Epidermal melanocyte (primary cell): Measurements from ENCODE around the gene FZD7.

Experiments
- DNase-seq: peaks from one replicate; pipeline ENCODE4 v3.0.0; 2011; ENCODE audit warnings: low spot score; ENCODE audit not compliant: insufficient read length

Gene FZD7

GRCh38 chr2:202065876-202066275, 32.2 kb downstream of the FZD7 start:
- no peak for DNase-seq

- DNase-seq, result no peak
These were observed 33.2 kb downstream of the FZD7 start for GRCh38 chr2:202066875-202067274.

DNA sequence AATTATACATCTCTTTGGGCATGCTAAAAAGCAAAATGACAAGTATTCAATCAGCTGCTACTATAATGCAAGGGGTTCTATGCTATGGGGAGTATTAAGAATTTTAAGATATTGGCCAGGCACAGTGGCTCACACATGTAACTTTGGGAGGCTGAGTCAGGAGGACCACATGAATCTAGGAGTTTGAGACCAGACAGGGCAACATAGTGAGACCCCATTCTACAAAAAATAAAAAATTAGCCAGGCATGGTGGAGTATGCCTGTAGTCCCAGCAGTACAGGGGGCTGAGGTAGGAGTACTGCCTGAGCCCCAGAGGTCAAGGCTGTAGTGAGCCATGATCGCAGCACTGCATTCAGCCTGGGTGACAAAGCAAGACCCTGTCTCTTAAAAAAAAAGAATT, 33.9 kb downstream of the FZD7 start:
- DNase-seq, result no peak

DNA sequence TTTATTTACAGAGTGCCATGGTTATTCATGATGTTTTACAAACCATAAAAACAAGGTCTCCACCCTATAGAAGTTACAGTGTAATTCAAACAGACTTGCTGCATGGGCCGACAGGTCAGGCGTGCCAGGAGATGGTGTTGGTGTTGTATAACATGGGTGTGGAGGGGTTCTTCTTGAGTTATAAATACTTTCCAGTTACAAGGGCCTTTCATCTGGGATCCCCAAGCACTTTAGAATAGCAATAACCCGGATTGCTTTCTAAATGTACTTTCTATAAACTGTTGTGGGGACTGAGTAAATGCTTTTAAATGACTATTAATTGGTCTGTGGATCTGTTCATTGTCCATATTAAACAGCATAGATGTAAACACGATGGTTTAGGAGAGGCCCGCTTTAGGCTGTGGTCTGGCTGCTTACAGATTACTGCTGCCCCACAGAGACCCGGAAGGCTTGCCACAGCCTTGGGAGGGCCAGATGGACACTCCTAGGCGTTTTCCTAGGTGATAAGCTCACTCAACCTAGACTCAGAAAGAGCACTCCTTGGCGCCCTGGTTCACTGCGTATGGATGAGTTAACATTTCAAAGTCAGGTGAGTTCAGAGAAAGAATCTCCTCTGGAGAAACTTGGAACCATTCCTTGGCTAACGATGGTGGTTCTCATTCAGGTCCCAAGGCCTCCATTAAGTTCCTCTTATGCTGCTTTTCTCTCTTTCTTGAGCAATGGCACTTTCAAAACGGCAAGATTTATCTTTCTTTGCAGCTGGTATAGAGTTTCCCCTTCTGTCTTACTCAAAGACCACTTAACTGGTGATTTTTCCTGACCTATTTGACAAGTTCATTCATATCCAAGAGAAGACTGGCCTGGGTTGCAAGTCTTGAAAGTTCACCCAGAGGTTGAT, 35.8 kb downstream of the FZD7 start:
- DNase-seq, result no peak

- DNase-seq, result no peak
These were observed 37.5 kb downstream of the FZD7 start for GRCh38 chr2:202071107-202071506.

DNA sequence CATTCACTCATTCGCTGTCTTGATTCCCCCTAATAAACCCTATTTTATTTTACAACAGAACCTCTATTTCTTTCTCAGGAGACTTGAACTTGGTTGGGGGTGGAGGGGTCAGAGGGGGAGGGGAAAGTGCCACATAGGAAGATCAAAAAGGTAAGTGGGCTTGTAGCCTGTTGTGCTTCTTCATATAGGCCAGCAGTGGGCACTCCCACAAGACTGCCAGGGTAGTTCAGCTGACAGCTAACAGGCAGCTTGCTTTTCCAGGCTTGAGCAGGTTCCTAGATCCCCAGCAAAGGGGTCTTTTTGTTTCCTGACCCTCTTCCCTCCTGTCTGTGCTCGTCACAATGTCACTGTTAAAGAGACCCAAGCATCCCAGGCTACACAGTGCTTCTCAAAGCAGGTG, 38.6 kb downstream of the FZD7 start:
- no peak for DNase-seq

GRCh38 chr2:202072737-202073401, 39.2 kb downstream of the FZD7 start, which contains the start of gene KIAA2012:
TSS of gene KIAA2012 (plus strand) at chr2:202073255. CDS start at chr2:202073628, 373 bp downstream.
- no peak for DNase-seq

DNA sequence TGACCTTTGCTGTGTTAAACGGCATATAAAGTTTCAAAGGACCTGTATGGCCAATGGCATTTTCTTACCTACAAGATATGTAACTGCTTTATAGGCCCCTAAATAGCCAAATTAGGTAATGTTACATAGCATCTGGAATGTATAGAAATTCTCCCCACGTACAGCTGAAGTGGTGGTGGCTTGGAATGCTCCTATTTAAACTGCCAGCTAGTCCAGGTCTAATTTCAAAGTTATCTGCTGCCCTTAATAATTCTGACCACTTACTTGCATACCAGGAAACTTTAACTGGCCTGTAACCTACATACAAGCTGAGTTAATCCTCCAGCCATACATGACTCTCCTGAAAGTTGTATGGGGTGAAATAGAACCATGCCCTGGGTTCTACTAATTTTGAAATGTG, 40.7 kb downstream of the FZD7 start:
- no peak for DNase-seq

DNA sequence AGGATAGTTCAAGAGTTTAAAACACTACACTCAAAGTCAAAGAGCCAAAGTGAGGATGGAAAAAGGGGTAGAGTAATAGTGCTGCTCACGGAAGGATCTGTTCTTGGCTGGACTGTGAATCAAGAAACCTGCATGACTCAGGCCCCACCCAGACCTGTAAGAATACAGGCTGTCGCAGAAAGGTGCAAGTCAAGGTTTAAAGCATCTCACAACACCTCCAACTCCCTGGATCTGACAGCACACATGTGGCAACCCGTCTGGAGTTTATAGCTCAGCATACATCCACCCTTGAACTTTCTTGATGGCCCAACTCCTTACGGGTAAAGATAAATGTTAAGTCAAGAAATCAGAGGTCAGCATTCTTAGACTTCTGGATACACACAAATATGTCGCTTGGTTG, 45.7 kb downstream of the FZD7 start:
- DNase-seq, result no peak

DNA sequence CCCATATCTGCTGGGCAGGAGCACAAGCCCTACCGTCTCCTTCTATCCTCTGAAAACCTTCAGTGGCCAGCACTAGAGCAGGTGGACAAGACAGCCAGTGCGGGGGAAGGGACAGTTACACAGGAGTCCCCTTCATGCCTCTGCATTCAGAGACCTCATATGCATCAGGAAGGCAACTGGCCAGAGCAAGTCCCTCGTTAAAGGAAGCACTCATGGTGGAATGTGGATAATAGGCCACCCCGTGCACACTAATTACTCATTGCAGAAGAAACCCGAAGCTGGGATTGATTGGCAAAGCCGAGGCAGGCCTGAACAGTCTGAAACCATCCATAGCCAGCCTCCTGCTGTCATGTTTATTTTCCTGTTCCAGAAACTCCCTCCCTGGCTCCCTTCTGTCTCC, 50.6 kb downstream of the FZD7 start:
- DNase-seq, result no peak
